HCT116 (cell line): ENCODE measurements around the gene ACSL3. TPM values are rescaled to one million over a fixed set of nuclear protein-coding genes. Genes with fewer than 3 reads are reported as not detected.

Experiments
- ATAC-seq: fragments of 200-7000 bp; cut with Tn5 transposase; 2 replicates; pipeline ENCODE4 v1.9.1; 2020; ENCODE audit warnings: mild to moderate bottlenecking, moderate library complexity
- BruUV-seq: library from RNA; stranded (reverse); fragments of 400-500 nt; replicated peaks from 2 replicates; lab custom pipeline; 2021; lab: Mats Ljungman, UMichigan
- CTCF ChIA-PET: fragments of 300-600 bp; sonication (Branson Sonifier 250); formaldehyde crosslinking; loops from one replicate; lab custom pipeline; 2021; ENCODE audit warnings: antibody characterized with exemption; lab: Charles Lee
- POLR2A ChIA-PET: fragments of 300-600, 350-600 bp; sonication (Branson Sonifier 250); formaldehyde crosslinking; loops from one replicate; lab custom pipeline; 2021; ENCODE audit warnings: antibody characterized with exemption; lab: Charles Lee
- RAD21 ChIA-PET, 2 experiments: fragments of 300-600 bp; sonication (Branson Sonifier 250); formaldehyde crosslinking; loops; one replicate each; lab custom pipeline; 2023; ENCODE audit warnings: low total read pairs in 2 of 2; ENCODE audit not compliant: uncharacterized antibody in 2 of 2, unreplicated experiment in 2 of 2, low non-redundant PET in 1 of 2; lab: Charles Lee
- DNase-seq: peaks from one replicate; pipeline ENCODE4 v3.0.0-alpha.2; 2010; ENCODE audit warnings: low read depth, low spot score
- H2AFZ ChIP-seq: fragments of 200-600 bp; shearing (Covaris generic), sonication (generic); 2 replicates; pipeline ENCODE4 v1.6.1; 2017; ENCODE audit warnings: low read depth, mixed run types, mixed read lengths, antibody characterized with exemption, low read length; ENCODE audit not compliant: poor library complexity, severe bottlenecking
- H3K27ac ChIP-seq: 2 replicates; pipeline ENCODE4 v1.5.1; 2012; ENCODE audit warnings: low read depth, low read length
- H3K27me3 ChIP-seq: fragments of 200-600 bp; sonication (generic); 2 replicates; pipeline ENCODE4 v1.6.1; 2016; ENCODE audit warnings: mixed run types, low read length, mixed read lengths; ENCODE audit not compliant: insufficient read depth
- H3K36me3 ChIP-seq, 2 experiments: fragments of 200-500 bp in 1 of 2; fragments of 200-600 bp in 1 of 2; sonication (Bioruptor generic) in 1 of 2; sonication (generic) in 1 of 2; 2 replicates each; pipeline versions ENCODE4 v1.5.1 to v1.6.1; 2014 to 2016; ENCODE audit warnings: low read length in 2 of 2, inconsistent platforms in 1 of 2, mixed read lengths in 1 of 2, mixed run types in 1 of 2; ENCODE audit not compliant: insufficient read depth in 2 of 2, control insufficient read depth in 1 of 2
- H3K4me1 ChIP-seq, 2 experiments: fragments of 200-600 bp in 1 of 2; sonication (generic) in 1 of 2; 2 replicates each; pipeline versions ENCODE4 v1.5.1 to v1.6.1; 2012 to 2017; ENCODE audit warnings: low read length in 2 of 2, inconsistent platforms in 1 of 2, mild to moderate bottlenecking in 1 of 2, mixed read lengths in 1 of 2, mixed run types in 1 of 2, moderate library complexity in 1 of 2; ENCODE audit not compliant: insufficient read depth in 2 of 2, control insufficient read depth in 1 of 2
- H3K4me2 ChIP-seq: fragments of 200-600 bp; sonication (generic); 2 replicates; pipeline ENCODE4 v1.6.1; 2017; ENCODE audit warnings: mixed run types, low read length, mixed read lengths
- H3K4me3 ChIP-seq, 2 experiments: fragments of 200-600 bp in 1 of 2; sonication (generic) in 1 of 2; replicated peaks in 1 of 2; 2 replicates each; pipeline ENCODE4 v1.5.1; 2011 to 2016; ENCODE audit warnings: low read length in 2 of 2, control low read depth in 1 of 2, low read depth in 1 of 2, mild to moderate bottlenecking in 1 of 2, mixed read lengths in 1 of 2, mixed run types in 1 of 2
- H3K79me2 ChIP-seq: fragments of 200-600 bp; sonication (generic); 2 replicates; pipeline ENCODE4 v1.6.1; 2017; ENCODE audit warnings: mild to moderate bottlenecking, mixed run types, low read length, moderate library complexity, mixed read lengths; ENCODE audit not compliant: insufficient read depth
- H3K9ac ChIP-seq: fragments of 200-600 bp; sonication (generic); 2 replicates; pipeline ENCODE4 v1.6.1; 2016; ENCODE audit warnings: low read length, mixed read lengths
- H3K9me2 ChIP-seq: fragments of 200-600 bp; sonication (generic), shearing (Covaris generic); 2 replicates; pipeline ENCODE4 v1.6.1; 2017; ENCODE audit warnings: mixed run types, mild to moderate bottlenecking, moderate library complexity; ENCODE audit not compliant: insufficient read depth
- H3K9me3 ChIP-seq, 2 experiments: fragments of 200-500 bp in 1 of 2; fragments of 200-600 bp in 1 of 2; sonication (Bioruptor generic) in 1 of 2; sonication (generic) in 1 of 2; 2 replicates each; pipeline ENCODE4 v1.6.1; 2014 to 2017; ENCODE audit warnings: low read length in 2 of 2, mixed read lengths in 2 of 2, inconsistent platforms in 1 of 2, low read depth in 1 of 2, mild to moderate bottlenecking in 1 of 2, mixed run types in 1 of 2, moderate library complexity in 1 of 2; ENCODE audit not compliant: control insufficient read depth in 1 of 2, insufficient read depth in 1 of 2
- H4K20me1 ChIP-seq: fragments of 200-600 bp; sonication (generic), shearing (Covaris generic); 2 replicates; pipeline ENCODE4 v1.6.1; 2017; ENCODE audit warnings: mixed run types, mild to moderate bottlenecking, moderate library complexity; ENCODE audit not compliant: insufficient read depth
- CBX3 ChIP-seq: IDR thresholded peaks from 2 replicates; pipeline ENCODE4 v1.6.1; 2012; ENCODE audit warnings: low read depth
- EGR1 ChIP-seq: IDR thresholded peaks from 2 replicates; pipeline ENCODE4 v1.6.1; 2012; ENCODE audit warnings: low read depth
- ELF1 ChIP-seq: IDR thresholded peaks from 2 replicates; pipeline ENCODE4 v1.6.1; 2012; ENCODE audit warnings: low read depth, borderline replicate concordance
- FOSL1 ChIP-seq: IDR thresholded peaks from 2 replicates; pipeline ENCODE4 v1.6.1; 2012; ENCODE audit warnings: low read depth
- POLR2A ChIP-seq: IDR thresholded peaks from 2 replicates; pipeline ENCODE4 v1.7.0; 2011; ENCODE audit warnings: borderline replicate concordance; ENCODE audit not compliant: insufficient read depth, insufficient read length; ENCODE audit errors: extremely low read depth
- POLR2AphosphoS5 ChIP-seq: IDR thresholded peaks from 2 replicates; pipeline ENCODE4 v1.6.1; 2011; ENCODE audit warnings: mild to moderate bottlenecking, low read depth, low read length, moderate library complexity
- SIN3A ChIP-seq: IDR thresholded peaks from 2 replicates; pipeline ENCODE4 v1.6.1; 2012; ENCODE audit warnings: low read depth
- SRF ChIP-seq: IDR thresholded peaks from 2 replicates; pipeline ENCODE4 v1.6.1; 2012; ENCODE audit warnings: low read depth
- TCF7L2 ChIP-seq: IDR thresholded peaks from 2 replicates; pipeline ENCODE4 v1.7.0; 2011; ENCODE audit warnings: borderline replicate concordance, inconsistent platforms; ENCODE audit not compliant: insufficient read depth, insufficient read length; ENCODE audit errors: extremely low read depth
- YY1 ChIP-seq: IDR thresholded peaks from 2 replicates; pipeline ENCODE4 v1.6.1; 2011; ENCODE audit warnings: low read length, low read depth, moderate library complexity, mild to moderate bottlenecking; ENCODE audit not compliant: insufficient replicate concordance; ENCODE audit errors: extremely low read depth
- ZFX ChIP-seq: fragments of 450-650 bp; IDR thresholded peaks from 2 replicates; pipeline ENCODE4 v1.6.1; 2017
- intact Hi-C: fragments of 100-400 bp; cut with micrococcal nuclease; formaldehyde crosslinking; loops from 2 replicates; pipeline ENCODE4 v1.10.0; 2022
- total RNA-seq: library from RNA; stranded (reverse); gene quantifications from one replicate; pipeline ENCODE4 v1.2.1, GENCODE V29; 2021; ENCODE audit not compliant: unreplicated experiment
- TF ChIP-seq, protein P1 (sequence below): IDR thresholded peaks from 2 replicates; pipeline ENCODE4 v1.6.1; 2012; ENCODE audit warnings: low read depth
- TF ChIP-seq, protein P2 (sequence below): IDR thresholded peaks from 2 replicates; pipeline ENCODE4 v1.6.1; 2012
- TF ChIP-seq, protein P3 (sequence below), 3 experiments: fragments of 200-600 bp in 1 of 3; sonication (generic) in 1 of 3; IDR thresholded peaks in 2 of 3; conservative IDR thresholded peaks in 1 of 3; 2 replicates each; pipeline ENCODE4 v1.5.1; 2012 to 2017; ENCODE audit warnings: low read depth in 2 of 3, low read length in 2 of 3, antibody characterized with exemption in 1 of 3, borderline replicate concordance in 1 of 3, control low read depth in 1 of 3, mild to moderate bottlenecking in 1 of 3, mixed read lengths in 1 of 3, mixed run types in 1 of 3, moderate library complexity in 1 of 3; ENCODE audit not compliant: insufficient read depth in 1 of 3

Gene ACSL3
- total RNA-seq, 1 experiment from 2014 or later = 142 TPM

DNA sequence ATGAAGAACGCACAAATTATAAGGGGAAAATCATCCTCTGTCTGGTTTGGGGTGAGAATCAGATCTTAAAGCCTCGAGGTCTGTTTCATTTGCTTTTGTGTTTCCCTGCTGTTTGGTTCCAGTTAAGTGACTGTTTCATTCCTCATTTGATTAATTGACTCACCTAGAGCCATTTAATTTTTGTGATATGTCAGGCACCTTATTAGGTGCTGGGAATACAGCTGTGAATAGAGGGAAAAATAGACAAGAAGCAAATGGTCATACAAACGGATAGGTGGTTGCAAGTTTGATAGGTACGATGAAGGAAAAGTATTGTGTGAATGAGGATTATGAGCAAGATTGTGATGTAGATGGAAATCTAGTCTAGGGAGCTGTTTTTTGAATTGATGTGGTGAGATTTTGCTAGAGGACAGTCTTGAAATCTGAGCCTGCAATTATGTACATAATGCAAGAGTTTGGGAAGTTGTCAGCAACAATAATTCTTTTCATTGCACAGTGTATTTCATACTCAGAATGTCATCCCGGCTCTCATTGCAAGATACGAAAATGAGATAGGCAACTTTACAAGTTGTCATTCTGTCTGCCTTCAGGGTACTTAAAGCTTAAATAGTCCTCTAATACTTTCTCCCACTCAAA is 2.2 kb downstream of the ACSL3 start:
- H3K27me3 ChIP-seq = no peaks in the 10 kb centered on the region
- H3K36me3 ChIP-seq = no peaks in the 10 kb centered on the region
- H3K4me3 ChIP-seq = peak overlapping the region in 1 of 2 experiments; percentile 86; a peak in 1 of 4 replicates
- RAD21 ChIA-PET = no interaction called here
- H3K9me3 ChIP-seq = no peaks in the 10 kb centered on the region
- peaks cover 70% of the 10 kb centered on the region for H3K79me2 ChIP-seq
- CTCF ChIA-PET = no interaction called here
- peak overlapping the region; percentile 79 for H3K4me2 ChIP-seq
- TF ChIP-seq TCF7L2 (no peak), SRF (no peak), EGR1 (no peak), CBX3 (no peak), POLR2AphosphoS5 (no peak), ZFX (no peak), ELF1 (no peak), SIN3A (no peak), FOSL1 (no peak), POLR2A (no peak), YY1 (no peak)
- TF ChIP-seq, protein P1, sequence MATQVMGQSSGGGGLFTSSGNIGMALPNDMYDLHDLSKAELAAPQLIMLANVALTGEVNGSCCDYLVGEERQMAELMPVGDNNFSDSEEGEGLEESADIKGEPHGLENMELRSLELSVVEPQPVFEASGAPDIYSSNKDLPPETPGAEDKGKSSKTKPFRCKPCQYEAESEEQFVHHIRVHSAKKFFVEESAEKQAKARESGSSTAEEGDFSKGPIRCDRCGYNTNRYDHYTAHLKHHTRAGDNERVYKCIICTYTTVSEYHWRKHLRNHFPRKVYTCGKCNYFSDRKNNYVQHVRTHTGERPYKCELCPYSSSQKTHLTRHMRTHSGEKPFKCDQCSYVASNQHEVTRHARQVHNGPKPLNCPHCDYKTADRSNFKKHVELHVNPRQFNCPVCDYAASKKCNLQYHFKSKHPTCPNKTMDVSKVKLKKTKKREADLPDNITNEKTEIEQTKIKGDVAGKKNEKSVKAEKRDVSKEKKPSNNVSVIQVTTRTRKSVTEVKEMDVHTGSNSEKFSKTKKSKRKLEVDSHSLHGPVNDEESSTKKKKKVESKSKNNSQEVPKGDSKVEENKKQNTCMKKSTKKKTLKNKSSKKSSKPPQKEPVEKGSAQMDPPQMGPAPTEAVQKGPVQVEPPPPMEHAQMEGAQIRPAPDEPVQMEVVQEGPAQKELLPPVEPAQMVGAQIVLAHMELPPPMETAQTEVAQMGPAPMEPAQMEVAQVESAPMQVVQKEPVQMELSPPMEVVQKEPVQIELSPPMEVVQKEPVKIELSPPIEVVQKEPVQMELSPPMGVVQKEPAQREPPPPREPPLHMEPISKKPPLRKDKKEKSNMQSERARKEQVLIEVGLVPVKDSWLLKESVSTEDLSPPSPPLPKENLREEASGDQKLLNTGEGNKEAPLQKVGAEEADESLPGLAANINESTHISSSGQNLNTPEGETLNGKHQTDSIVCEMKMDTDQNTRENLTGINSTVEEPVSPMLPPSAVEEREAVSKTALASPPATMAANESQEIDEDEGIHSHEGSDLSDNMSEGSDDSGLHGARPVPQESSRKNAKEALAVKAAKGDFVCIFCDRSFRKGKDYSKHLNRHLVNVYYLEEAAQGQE = no peak
- TF ChIP-seq, protein P2, sequence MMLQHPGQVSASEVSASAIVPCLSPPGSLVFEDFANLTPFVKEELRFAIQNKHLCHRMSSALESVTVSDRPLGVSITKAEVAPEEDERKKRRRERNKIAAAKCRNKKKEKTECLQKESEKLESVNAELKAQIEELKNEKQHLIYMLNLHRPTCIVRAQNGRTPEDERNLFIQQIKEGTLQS = no peak
- TF ChIP-seq, protein P3, sequence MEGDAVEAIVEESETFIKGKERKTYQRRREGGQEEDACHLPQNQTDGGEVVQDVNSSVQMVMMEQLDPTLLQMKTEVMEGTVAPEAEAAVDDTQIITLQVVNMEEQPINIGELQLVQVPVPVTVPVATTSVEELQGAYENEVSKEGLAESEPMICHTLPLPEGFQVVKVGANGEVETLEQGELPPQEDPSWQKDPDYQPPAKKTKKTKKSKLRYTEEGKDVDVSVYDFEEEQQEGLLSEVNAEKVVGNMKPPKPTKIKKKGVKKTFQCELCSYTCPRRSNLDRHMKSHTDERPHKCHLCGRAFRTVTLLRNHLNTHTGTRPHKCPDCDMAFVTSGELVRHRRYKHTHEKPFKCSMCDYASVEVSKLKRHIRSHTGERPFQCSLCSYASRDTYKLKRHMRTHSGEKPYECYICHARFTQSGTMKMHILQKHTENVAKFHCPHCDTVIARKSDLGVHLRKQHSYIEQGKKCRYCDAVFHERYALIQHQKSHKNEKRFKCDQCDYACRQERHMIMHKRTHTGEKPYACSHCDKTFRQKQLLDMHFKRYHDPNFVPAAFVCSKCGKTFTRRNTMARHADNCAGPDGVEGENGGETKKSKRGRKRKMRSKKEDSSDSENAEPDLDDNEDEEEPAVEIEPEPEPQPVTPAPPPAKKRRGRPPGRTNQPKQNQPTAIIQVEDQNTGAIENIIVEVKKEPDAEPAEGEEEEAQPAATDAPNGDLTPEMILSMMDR (IDR thresholded peaks at IDR 0.05 in 2 of 3, conservative IDR thresholded peaks at IDR 0.05 in 1 of 3; ENCODE audit: borderline replicate concordance in 1 of 3, insufficient read depth in 1 of 3, low read depth in 2 of 3, low read length in 2 of 3) = no peak
- H4K20me1 ChIP-seq = peaks cover 34% of the 10 kb centered on the region; the same call in 1 of the 2 replicates
- intact Hi-C loops = no loop called here
- no peak for DNase-seq
- H3K4me1 ChIP-seq = peaks cover 33 to 44% of the 10 kb centered on the region in 2 experiments
- no TSS peak for BruUV-seq
- no peak overlapping the region for H3K27ac ChIP-seq
- no peaks in the 10 kb centered on the region for H3K9me2 ChIP-seq
- POLR2A ChIA-PET = interaction anchor here (1.1 kb wide), 1 partner anchor 15 kb away, joined by 3 read pairs; no protein-coding TSS in a partner anchor
- H3K9ac ChIP-seq = 0 out of 2 replicates have a peak overlapping the region, but pooled peaks have one; percentile 92
- no peak overlapping the region for H2AFZ ChIP-seq
- ATAC-seq = no peak
